HUES6 (cell line): ENCODE measurements around the gene WWOX.

ENCODE experiments used
- H3K27ac ChIP-seq: 2 replicates; pipeline ENCODE4 v1.7.0; 2013; ENCODE audit warnings: low read depth, mild to moderate bottlenecking, low read length, inconsistent platforms
- H3K27me3 ChIP-seq: 2 replicates; pipeline ENCODE4 v1.6.1; 2013; ENCODE audit warnings: low read length; ENCODE audit not compliant: control insufficient read depth, insufficient read depth
- H3K36me3 ChIP-seq: 2 replicates; pipeline ENCODE4 v1.6.1; 2013; ENCODE audit warnings: low read length; ENCODE audit not compliant: control insufficient read depth, insufficient read depth
- H3K4me1 ChIP-seq: 2 replicates; pipeline ENCODE4 v1.6.1; 2013; ENCODE audit warnings: low read length; ENCODE audit not compliant: control insufficient read depth, insufficient read depth
- H3K4me3 ChIP-seq: 2 replicates; pipeline ENCODE4 v1.5.1; 2013; ENCODE audit warnings: low read depth, low read length
- H3K9ac ChIP-seq: one replicate; pipeline ENCODE4 v1.6.1; 2013; ENCODE audit warnings: mild to moderate bottlenecking, low read length
- H3K9me3 ChIP-seq: 2 replicates; pipeline ENCODE4 v1.6.1; 2013; ENCODE audit warnings: low read depth, low read length; ENCODE audit not compliant: control insufficient read depth, insufficient read depth

Gene WWOX

GRCh38 chr16:79001156-79001967 lies 901.9 kb downstream of the WWOX start:
- Histone ChIP-seq H3K27me3 (no peaks in the 10 kb centered on the region), H3K4me3 (no peak overlapping the region), H3K27ac (no peak overlapping the region), H3K36me3 (no peaks in the 10 kb centered on the region), H3K9me3 (no peaks in the 10 kb centered on the region; the same call in 1 of the 2 replicates), H3K4me1 (peaks cover 7% of the 10 kb centered on the region), H3K9ac (no peak overlapping the region)

DNA sequence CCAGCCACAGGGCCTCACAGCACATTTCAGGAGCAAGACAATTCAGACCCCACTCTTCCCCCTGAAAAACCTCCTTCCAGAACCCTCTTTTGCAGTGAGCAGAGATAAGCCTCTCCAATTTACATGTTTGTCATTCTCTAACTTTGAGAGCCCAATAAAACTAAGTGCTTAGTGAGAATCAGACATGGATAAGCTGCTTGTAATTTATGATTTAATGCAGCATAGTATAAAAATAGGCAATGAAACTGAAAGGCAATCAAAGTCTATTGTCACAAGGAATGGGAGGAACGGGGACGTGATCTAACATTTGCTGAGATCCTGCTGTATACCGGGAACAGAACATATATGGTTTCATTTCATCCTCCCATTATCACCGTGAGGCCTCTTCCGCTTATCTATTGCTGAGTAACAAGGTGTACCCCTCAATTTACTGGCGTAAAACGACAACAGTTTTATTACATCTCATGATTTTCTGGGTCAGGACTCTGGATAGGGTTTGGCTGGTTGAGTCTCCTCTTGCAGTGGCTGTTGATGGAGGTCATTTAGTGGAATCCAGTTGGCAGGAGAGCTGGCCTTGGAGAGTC lies 903.7 kb downstream of the WWOX start:
- Histone ChIP-seq H3K4me1 (peaks cover 9% of the 10 kb centered on the region), H3K36me3 (no peaks in the 10 kb centered on the region), H3K4me3 (no peak overlapping the region), H3K27ac (no peak overlapping the region), H3K9me3 (no peaks in the 10 kb centered on the region; the same call in 1 of the 2 replicates), H3K27me3 (no peaks in the 10 kb centered on the region), H3K9ac (no peak overlapping the region)

GRCh38 chr16:79004309-79004708 lies 904.9 kb downstream of the WWOX start:
- Histone ChIP-seq H3K4me3 (no peak overlapping the region), H3K4me1 (peaks cover 9% of the 10 kb centered on the region), H3K36me3 (no peaks in the 10 kb centered on the region), H3K27ac (no peak overlapping the region), H3K9me3 (no peaks in the 10 kb centered on the region; the same call in 1 of the 2 replicates), H3K9ac (no peak overlapping the region), H3K27me3 (no peaks in the 10 kb centered on the region)

DNA sequence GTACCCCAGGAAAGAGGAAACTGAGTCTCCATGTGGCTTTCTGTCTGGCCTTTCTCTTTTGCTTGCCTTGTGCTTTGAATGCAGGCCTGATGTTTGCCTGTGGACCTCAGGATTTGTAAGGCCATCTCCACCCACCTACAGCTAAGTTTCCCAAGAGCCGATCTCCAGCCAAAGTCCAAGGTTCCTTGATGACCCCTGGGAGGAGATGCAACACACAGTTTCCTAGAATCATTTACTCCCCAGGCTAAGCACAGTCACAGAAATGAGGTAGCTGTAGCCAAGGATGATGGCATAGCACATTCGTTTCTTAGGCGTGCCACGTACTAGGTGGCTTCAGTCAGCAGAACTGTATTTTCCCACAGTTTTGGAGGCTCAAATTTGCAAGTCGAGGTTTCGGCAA lies 905.6 kb downstream of the WWOX start:
- Histone ChIP-seq H3K27me3 (no peaks in the 10 kb centered on the region), H3K9me3 (no peaks in the 10 kb centered on the region; the same call in 1 of the 2 replicates), H3K9ac (no peak overlapping the region), H3K4me1 (peaks cover 9% of the 10 kb centered on the region), H3K27ac (no peak overlapping the region), H3K4me3 (no peak overlapping the region), H3K36me3 (no peaks in the 10 kb centered on the region)

DNA sequence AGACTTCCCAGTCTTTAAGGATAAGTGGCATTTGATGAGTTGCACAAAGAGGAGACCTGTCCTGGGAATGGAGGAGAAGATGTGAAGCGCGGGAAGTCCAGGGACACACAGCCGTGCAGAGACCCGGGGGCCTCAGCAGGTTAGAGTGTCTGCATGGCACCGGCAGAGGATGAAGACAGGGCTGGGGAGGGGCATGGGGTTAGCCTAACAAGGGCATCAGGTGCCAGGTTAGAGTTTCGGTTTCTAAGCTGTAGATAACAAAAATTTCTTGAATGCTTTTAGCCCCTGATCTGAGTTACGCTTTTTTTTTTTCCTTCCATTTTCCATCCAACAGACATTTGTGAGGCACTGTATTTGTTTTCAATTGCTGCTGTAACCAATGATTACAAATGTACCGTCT lies 906.8 kb downstream of the WWOX start:
- H3K4me3 ChIP-seq, result no peak overlapping the region
- peaks cover 5% of the 10 kb centered on the region; the same call in 1 of the 2 replicates for H3K4me1 ChIP-seq
- no peaks in the 10 kb centered on the region for H3K36me3 ChIP-seq
- H3K9me3 ChIP-seq, result no peaks in the 10 kb centered on the region
- no peak overlapping the region for H3K9ac ChIP-seq
- no peak overlapping the region for H3K27ac ChIP-seq
- no peaks in the 10 kb centered on the region for H3K27me3 ChIP-seq

GRCh38 chr16:79006765-79007164 lies 907.3 kb downstream of the WWOX start:
- Histone ChIP-seq H3K4me3 (no peak overlapping the region), H3K9ac (no peak overlapping the region), H3K27ac (no peak overlapping the region), H3K36me3 (no peaks in the 10 kb centered on the region), H3K4me1 (0 out of 2 replicates have a peak, but pooled peaks cover 3% of the 10 kb centered on the region), H3K27me3 (no peaks in the 10 kb centered on the region), H3K9me3 (no peaks in the 10 kb centered on the region)

GRCh38 chr16:79007614-79008013 lies 908.2 kb downstream of the WWOX start:
- 0 out of 2 replicates have a peak, but pooled peaks cover 3% of the 10 kb centered on the region for H3K4me1 ChIP-seq
- no peak overlapping the region for H3K9ac ChIP-seq
- H3K4me3 ChIP-seq, result no peak overlapping the region
- H3K9me3 ChIP-seq, result no peaks in the 10 kb centered on the region
- H3K27me3 ChIP-seq, result no peaks in the 10 kb centered on the region
- H3K36me3 ChIP-seq, result no peaks in the 10 kb centered on the region
- no peak overlapping the region for H3K27ac ChIP-seq

DNA sequence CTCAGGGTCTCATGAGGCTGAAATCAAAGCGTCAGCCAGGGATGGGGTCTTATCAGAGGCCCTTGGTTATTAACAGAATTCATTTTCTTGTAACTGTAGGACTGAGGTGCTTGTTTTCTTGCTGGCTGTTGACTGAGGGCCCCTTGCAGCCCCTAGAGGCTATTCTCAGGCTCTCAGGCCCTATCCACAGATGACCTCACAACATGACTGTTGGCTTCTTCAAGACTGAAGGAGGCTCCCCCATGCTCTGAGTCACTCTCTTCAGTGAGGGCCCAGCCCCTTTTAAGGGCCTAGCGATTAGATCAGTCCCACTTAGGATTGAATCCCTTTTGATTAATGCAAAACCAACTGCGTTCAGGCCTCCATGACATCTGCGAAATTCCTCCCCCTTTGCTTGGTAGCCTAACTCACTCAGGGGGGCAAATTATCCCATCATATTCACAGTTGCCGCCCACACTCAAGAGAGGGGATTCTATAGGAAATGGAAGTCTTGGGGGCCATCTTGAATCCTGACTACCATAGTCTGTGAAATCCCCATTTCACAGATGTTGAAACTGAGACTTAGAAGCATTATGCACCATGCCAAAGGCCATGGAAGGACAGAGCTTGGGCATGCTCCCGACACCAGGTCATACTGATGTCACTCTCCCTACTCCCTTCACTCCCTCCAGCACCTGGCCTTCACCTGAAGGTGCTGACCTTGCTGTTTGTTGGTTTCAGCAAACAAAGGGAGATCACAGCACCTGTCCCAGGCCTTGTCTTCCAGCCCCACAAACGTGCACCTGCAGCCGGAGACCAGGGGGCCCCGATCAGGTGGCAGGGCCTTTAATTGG lies 908.8 kb downstream of the WWOX start:
- Histone ChIP-seq H3K4me3 (no peak overlapping the region), H3K36me3 (no peaks in the 10 kb centered on the region), H3K9me3 (no peaks in the 10 kb centered on the region), H3K4me1 (0 out of 2 replicates have a peak, but pooled peaks cover 3% of the 10 kb centered on the region), H3K27me3 (no peaks in the 10 kb centered on the region), H3K9ac (no peak overlapping the region), H3K27ac (no peak overlapping the region)

GRCh38 chr16:79008869-79009179 lies 909.4 kb downstream of the WWOX start:
- no peak overlapping the region for H3K27ac ChIP-seq
- H3K4me1 ChIP-seq, result 0 out of 2 replicates have a peak, but pooled peaks cover 3% of the 10 kb centered on the region
- no peaks in the 10 kb centered on the region for H3K27me3 ChIP-seq
- no peak overlapping the region for H3K9ac ChIP-seq
- H3K4me3 ChIP-seq, result no peak overlapping the region
- H3K36me3 ChIP-seq, result no peaks in the 10 kb centered on the region
- no peaks in the 10 kb centered on the region for H3K9me3 ChIP-seq

DNA sequence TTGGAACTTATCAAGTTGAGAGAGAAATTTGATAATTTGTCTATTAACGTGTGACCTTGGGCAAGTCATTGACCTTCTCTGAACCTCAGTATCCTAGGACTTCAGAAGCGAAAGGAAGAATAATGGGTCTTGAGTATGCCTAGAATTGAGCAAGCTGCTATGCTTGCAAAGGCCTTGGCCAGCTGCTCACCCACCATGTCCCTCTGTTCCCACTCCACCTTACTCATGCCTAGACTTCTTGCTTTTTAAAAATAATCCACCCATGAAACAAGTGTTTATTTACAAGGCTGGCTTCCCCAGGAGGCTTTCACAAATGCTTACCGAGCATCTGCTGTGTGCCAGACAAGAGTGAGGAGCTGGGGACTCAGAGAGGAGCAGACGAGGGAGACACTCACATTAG lies 910.4 kb downstream of the WWOX start:
- no peak overlapping the region for H3K4me3 ChIP-seq
- no peaks in the 10 kb centered on the region for H3K27me3 ChIP-seq
- H3K4me1 ChIP-seq, result 0 out of 2 replicates have a peak, but pooled peaks cover 3% of the 10 kb centered on the region
- no peak overlapping the region for H3K27ac ChIP-seq
- no peaks in the 10 kb centered on the region for H3K36me3 ChIP-seq
- H3K9me3 ChIP-seq, result no peaks in the 10 kb centered on the region
- no peak overlapping the region for H3K9ac ChIP-seq

- 0 out of 2 replicates have a peak, but pooled peaks cover 3% of the 10 kb centered on the region for H3K4me1 ChIP-seq
- no peak overlapping the region for H3K4me3 ChIP-seq
- H3K9ac ChIP-seq, result no peak overlapping the region
- no peaks in the 10 kb centered on the region for H3K9me3 ChIP-seq
- H3K36me3 ChIP-seq, result no peaks in the 10 kb centered on the region
- no peaks in the 10 kb centered on the region for H3K27me3 ChIP-seq
- H3K27ac ChIP-seq, result no peak overlapping the region
These were observed 911.8 kb downstream of the WWOX start for GRCh38 chr16:79011282-79011681.
